Caco-2 (cell line): Measurements from ENCODE around the gene SEZ6. TPM values are rescaled to one million over a fixed set of nuclear protein-coding genes. Genes with fewer than 3 reads are reported as not detected.

Source experiments
- BruUV-seq: library from RNA; stranded (reverse); fragments of 400-500 nt; replicated peaks from 2 replicates; lab custom pipeline; 2021; lab: Mats Ljungman, UMichigan
- CTCF ChIA-PET: fragments of 300-600 bp; sonication (Branson Sonifier 250); formaldehyde crosslinking; loops from one replicate; lab custom pipeline; 2022; ENCODE audit warnings: antibody characterized with exemption; lab: Charles Lee
- POLR2A ChIA-PET: fragments of 300-600 bp; sonication (Branson Sonifier 250); formaldehyde crosslinking; loops from one replicate; lab custom pipeline; 2022; ENCODE audit warnings: antibody characterized with exemption; lab: Charles Lee
- DNase-seq, 2 experiments: peaks; one replicate each; pipeline versions ENCODE4 v3.0.0 to v3.0.0-alpha.2; 2020 to 2022
- H3K27me3 ChIP-seq: replicated peaks from 2 replicates; pipeline ENCODE4 v1.6.0; 2011; ENCODE audit warnings: low read length; ENCODE audit not compliant: control insufficient read depth, insufficient read depth
- H3K36me3 ChIP-seq: 2 replicates; pipeline ENCODE4 v1.5.1; 2011; ENCODE audit warnings: low read length; ENCODE audit not compliant: control insufficient read depth, insufficient read depth
- H3K4me1 ChIP-seq: fragments of 250-450 bp; sonication (Bioruptor Pico); 2 replicates; pipeline ENCODE4 v1.5.1; 2020; ENCODE audit warnings: mild to moderate bottlenecking
- H3K4me3 ChIP-seq: 2 replicates; pipeline ENCODE4 v1.5.1; 2011; ENCODE audit warnings: low read depth, mild to moderate bottlenecking, control low read depth, low read length
- H3K9me3 ChIP-seq: fragments of 250-450 bp; sonication (Bioruptor Pico); 2 replicates; pipeline ENCODE4 v1.5.1; 2020; ENCODE audit warnings: mild to moderate bottlenecking, moderate library complexity
- H3K27ac Mint-ChIP-seq: one replicate; pipeline ENCODE4 v1.8.0; 2022; ENCODE audit warnings: mixed read lengths; ENCODE audit not compliant: unreplicated experiment
- H3K27me3 Mint-ChIP-seq: one replicate; pipeline ENCODE4 v1.8.0; 2022; ENCODE audit warnings: mixed read lengths; ENCODE audit not compliant: insufficient read depth, unreplicated experiment
- H3K36me3 Mint-ChIP-seq: one replicate; pipeline ENCODE4 v1.8.0; 2022; ENCODE audit warnings: mild to moderate bottlenecking, mixed read lengths; ENCODE audit not compliant: insufficient read depth, unreplicated experiment
- H3K4me1 Mint-ChIP-seq: one replicate; pipeline ENCODE4 v1.8.0; 2022; ENCODE audit warnings: low read depth, mixed read lengths; ENCODE audit not compliant: unreplicated experiment
- H3K4me3 Mint-ChIP-seq: one replicate; pipeline ENCODE4 v1.8.0; 2022; ENCODE audit warnings: mild to moderate bottlenecking, moderate library complexity, mixed read lengths; ENCODE audit not compliant: unreplicated experiment
- H3K9me3 Mint-ChIP-seq: one replicate; pipeline ENCODE4 v1.8.0; 2022; ENCODE audit warnings: mixed read lengths; ENCODE audit not compliant: unreplicated experiment
- intact Hi-C: fragments of 100-400 bp; cut with micrococcal nuclease; formaldehyde crosslinking; loops from one replicate; pipeline ENCODE4 v1.10.0; 2022; ENCODE audit not compliant: unreplicated experiment
- total RNA-seq: library from RNA; stranded (reverse); gene quantifications from 2 replicates; pipeline ENCODE4 v1.2.3, GENCODE V29; 2022
- TF ChIP-seq, protein P1 (sequence below), 2 experiments: fragments of 200-600 bp in 1 of 2; IDR thresholded peaks; 1 replicate in 1 of 2; 2 replicates in 1 of 2; pipeline versions ENCODE4 v1.5.1 to v1.8.0; 2011 to 2022; ENCODE audit warnings: antibody characterized with exemption in 1 of 2, control low read depth in 1 of 2, inconsistent platforms in 1 of 2, low read depth in 1 of 2, low read length in 1 of 2, mild to moderate bottlenecking in 1 of 2, moderate library complexity in 1 of 2; ENCODE audit not compliant: insufficient read depth in 1 of 2, severe bottlenecking in 1 of 2, unreplicated experiment in 1 of 2

SEZ6 gene
- total RNA-seq, 1 experiment from 2014 or later = not detected

- H3K4me1 ChIP-seq = no peaks in the 10 kb centered on the region
- no peaks in the 10 kb centered on the region for H3K9me3 Mint-ChIP-seq
- no peaks in the 10 kb centered on the region for H3K27me3 Mint-ChIP-seq
- H3K4me1 Mint-ChIP-seq = peaks cover 15% of the 10 kb centered on the region
- ChIA-PET CTCF (interaction anchor here (0.5 to 0.8 kb wide), 3 partner anchors 10 to 181 kb away, joined by 3 to 6 read pairs (median 5); partner anchors contain the start of gene FLOT2), POLR2A (no interaction called here)
- no peak for DNase-seq
- BruUV-seq = no TSS peak
- TF ChIP-seq, protein P1, sequence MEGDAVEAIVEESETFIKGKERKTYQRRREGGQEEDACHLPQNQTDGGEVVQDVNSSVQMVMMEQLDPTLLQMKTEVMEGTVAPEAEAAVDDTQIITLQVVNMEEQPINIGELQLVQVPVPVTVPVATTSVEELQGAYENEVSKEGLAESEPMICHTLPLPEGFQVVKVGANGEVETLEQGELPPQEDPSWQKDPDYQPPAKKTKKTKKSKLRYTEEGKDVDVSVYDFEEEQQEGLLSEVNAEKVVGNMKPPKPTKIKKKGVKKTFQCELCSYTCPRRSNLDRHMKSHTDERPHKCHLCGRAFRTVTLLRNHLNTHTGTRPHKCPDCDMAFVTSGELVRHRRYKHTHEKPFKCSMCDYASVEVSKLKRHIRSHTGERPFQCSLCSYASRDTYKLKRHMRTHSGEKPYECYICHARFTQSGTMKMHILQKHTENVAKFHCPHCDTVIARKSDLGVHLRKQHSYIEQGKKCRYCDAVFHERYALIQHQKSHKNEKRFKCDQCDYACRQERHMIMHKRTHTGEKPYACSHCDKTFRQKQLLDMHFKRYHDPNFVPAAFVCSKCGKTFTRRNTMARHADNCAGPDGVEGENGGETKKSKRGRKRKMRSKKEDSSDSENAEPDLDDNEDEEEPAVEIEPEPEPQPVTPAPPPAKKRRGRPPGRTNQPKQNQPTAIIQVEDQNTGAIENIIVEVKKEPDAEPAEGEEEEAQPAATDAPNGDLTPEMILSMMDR (IDR thresholded peaks at IDR 0.05; ENCODE audit: insufficient read depth in 1 of 2, low read depth in 1 of 2, low read length in 1 of 2, severe bottlenecking in 1 of 2, unreplicated experiment in 1 of 2) = no peak
- no peak overlapping the region for H3K27ac Mint-ChIP-seq
- intact Hi-C loops = no loop called here
- H3K36me3 Mint-ChIP-seq = peaks cover 91% of the 10 kb centered on the region
- no peaks in the 10 kb centered on the region for H3K9me3 ChIP-seq
- H3K27me3 ChIP-seq = no peaks in the 10 kb centered on the region
- H3K4me3 Mint-ChIP-seq = no peak overlapping the region
- H3K36me3 ChIP-seq = peaks cover 7% of the 10 kb centered on the region
- H3K4me3 ChIP-seq = no peak overlapping the region
Observed at GRCh38 chr17:28907709-28908475, 97.9 kb downstream of the SEZ6 start.

DNA sequence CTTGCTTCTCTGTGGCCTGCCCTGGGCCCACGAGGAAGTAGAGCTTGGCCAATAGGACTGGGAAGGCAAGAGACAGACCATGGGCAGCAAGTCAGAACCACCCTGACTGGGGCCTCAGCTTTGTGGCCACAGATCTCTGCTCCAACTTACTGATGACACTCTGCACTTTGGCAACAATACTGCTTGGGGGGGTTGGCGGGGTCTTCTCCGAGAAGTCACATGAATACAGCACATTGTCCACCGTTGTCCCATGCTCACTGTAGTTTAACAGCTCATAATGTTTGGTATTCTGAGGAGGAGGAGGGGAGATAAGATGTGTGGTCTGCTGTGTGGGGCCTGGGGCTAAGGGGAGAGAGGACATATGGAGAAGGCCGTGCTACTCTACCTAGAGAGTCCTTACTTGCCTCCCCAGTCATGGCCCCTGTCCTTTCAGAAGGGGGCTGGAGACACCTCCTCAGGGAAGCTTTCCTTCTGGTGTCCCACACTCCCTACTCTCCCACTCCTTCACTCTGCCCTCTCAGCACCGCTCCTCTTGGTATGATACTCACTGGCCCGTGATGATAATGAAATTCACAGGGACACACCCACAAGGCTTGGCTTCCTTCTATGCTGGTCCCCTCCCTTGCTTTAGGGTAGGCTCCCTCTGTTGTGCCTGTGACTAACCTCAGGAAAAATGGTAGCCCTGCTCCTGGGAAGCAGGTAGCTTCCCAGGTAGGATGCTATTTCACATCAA lies 99.0 kb downstream of the SEZ6 start:
- Histone ChIP-seq H3K27me3 (no peaks in the 10 kb centered on the region), H3K9me3 (no peaks in the 10 kb centered on the region), H3K4me3 (no peak overlapping the region), H3K4me1 (peaks cover 1% of the 10 kb centered on the region), H3K36me3 (peaks cover 6% of the 10 kb centered on the region)
- ChIA-PET CTCF (interaction anchor here (0.8 kb wide), 1 partner anchor 10 kb away, joined by 4 read pairs; no protein-coding TSS in a partner anchor), POLR2A (no interaction called here)
- Mint-ChIP-seq H3K4me1 (peaks cover 20% of the 10 kb centered on the region), H3K4me3 (no peak overlapping the region), H3K36me3 (peaks cover 81% of the 10 kb centered on the region), H3K9me3 (no peaks in the 10 kb centered on the region), H3K27me3 (no peaks in the 10 kb centered on the region), H3K27ac (no peak overlapping the region)
- BruUV-seq = no TSS peak
- no peak for DNase-seq
- TF ChIP-seq, protein P1 (IDR thresholded peaks at IDR 0.05; ENCODE audit: insufficient read depth in 1 of 2, low read depth in 1 of 2, low read length in 1 of 2, severe bottlenecking in 1 of 2, unreplicated experiment in 1 of 2) = no peak
- intact Hi-C loops = no loop called here

DNA sequence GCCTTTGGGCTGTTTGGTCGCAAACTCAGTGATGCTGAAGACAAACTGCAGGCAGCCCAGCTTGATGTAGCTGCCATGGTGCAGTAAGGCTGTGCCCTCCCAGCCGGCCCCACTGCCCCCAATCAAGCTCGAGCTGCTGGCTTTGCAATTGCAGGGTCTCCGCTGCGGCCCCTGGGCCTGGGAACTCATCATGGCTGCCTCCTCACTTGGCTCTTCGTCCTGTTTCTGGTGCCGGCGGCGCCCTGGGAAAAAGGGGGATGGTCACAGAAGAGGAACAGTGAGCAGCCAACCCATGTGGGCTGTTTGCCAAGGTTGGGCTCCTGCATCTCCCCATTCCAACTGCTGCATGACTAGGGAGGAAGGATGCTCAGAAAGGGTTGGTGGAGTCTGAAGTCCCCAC lies 99.6 kb downstream of the SEZ6 start:
- CTCF ChIA-PET = interaction anchor here (0.8 kb wide), 1 partner anchor 10 kb away, joined by 4 read pairs; no protein-coding TSS in a partner anchor
- no peaks in the 10 kb centered on the region for H3K27me3 Mint-ChIP-seq
- no peaks in the 10 kb centered on the region for H3K9me3 Mint-ChIP-seq
- no peaks in the 10 kb centered on the region for H3K27me3 ChIP-seq
- H3K36me3 ChIP-seq = peaks cover 6% of the 10 kb centered on the region
- H3K4me3 Mint-ChIP-seq = no peak overlapping the region
- H3K4me1 ChIP-seq = peaks cover 7% of the 10 kb centered on the region
- no peak overlapping the region for H3K4me3 ChIP-seq
- H3K27ac Mint-ChIP-seq = no peak overlapping the region
- POLR2A ChIA-PET = no interaction called here
- DNase-seq = no peak
- H3K9me3 ChIP-seq = no peaks in the 10 kb centered on the region
- intact Hi-C loops = no loop called here
- TF ChIP-seq, protein P1 (IDR thresholded peaks at IDR 0.05; ENCODE audit: insufficient read depth in 1 of 2, low read depth in 1 of 2, low read length in 1 of 2, severe bottlenecking in 1 of 2, unreplicated experiment in 1 of 2) = no peak
- H3K36me3 Mint-ChIP-seq = peaks cover 75% of the 10 kb centered on the region
- H3K4me1 Mint-ChIP-seq = peaks cover 24% of the 10 kb centered on the region
- BruUV-seq = no TSS peak
